ENCODE measurements around the gene FLCN.
"Not testable (repeated sequence)": the region's sequence is repeated elsewhere in the genome, so short reads cannot be mapped to it uniquely, and the experiment has no call there.

The FLCN gene

DNA sequence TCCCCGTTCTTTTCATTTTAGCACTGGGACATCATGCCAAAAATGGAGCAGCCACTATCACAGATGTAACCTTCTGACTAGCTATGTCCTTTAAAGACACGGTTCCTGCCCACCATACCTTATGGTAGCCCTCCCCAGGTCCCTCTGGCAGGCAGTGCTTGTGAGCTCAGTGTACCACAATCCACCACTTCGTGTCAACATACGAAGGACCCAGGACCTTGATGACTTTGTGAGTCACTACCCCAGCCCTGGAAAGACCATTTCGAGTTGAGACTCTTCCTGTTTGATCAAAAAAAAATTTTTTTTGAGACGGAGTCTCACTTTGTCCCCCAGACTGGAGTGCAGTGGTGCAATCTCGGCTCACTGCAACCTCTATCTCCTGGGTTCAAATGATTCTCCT, 21.0 kb upstream of the FLCN start:
- Histone ChIP-seq H3K36me3 (ENCODE audit: insufficient read depth, low read length) (peaks cover 31% of the 10 kb centered on the region), H3K79me2 (ENCODE audit: control insufficient read depth, insufficient read depth, low read length, unreplicated experiment) (no peaks in the 10 kb centered on the region), H2AFZ (ENCODE audit: low read length, unreplicated experiment) (no peak overlapping the region), H3K27me3 (ENCODE audit: insufficient read depth, low read length) (no peaks in the 10 kb centered on the region), H3K27ac (ENCODE audit: low read depth, low read length) (no peak overlapping the region), H3K4me1 (ENCODE audit: control insufficient read depth, insufficient read depth, low read length, unreplicated experiment) (no peaks in the 10 kb centered on the region), H3K4me3 (ENCODE audit: low read depth, low read length) (no peak overlapping the region)

DNA sequence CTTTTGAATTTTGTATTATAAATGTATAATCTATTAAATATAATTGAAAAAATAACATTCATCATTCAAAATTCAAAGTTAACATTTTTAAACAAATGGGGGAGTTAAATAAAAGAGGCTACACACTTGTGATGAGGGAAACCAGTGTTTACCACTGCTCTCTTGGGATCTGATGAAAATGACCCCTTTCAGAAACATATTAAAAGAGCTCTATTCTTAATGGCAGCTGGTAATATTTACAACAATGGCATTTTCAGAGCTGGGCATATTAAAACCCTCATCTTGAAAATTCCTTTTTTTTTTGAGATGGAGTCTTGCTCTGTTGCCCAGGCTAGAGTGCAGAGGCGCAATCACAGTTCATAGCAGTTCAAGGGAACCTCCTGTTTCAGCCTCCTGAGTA, 19.3 kb upstream of the FLCN start:
- peaks cover 27% of the 10 kb centered on the region for H3K36me3 ChIP-seq (ENCODE audit: insufficient read depth, low read length)
- no peaks in the 10 kb centered on the region for H3K79me2 ChIP-seq (ENCODE audit: control insufficient read depth, insufficient read depth, low read length, unreplicated experiment)
- H2AFZ ChIP-seq (ENCODE audit: low read length, unreplicated experiment): no peak overlapping the region

GRCh38 chr17:17255689-17256088, 18.7 kb upstream of the FLCN start:
- H3K79me2 ChIP-seq (ENCODE audit: control insufficient read depth, insufficient read depth, low read length, unreplicated experiment); H3K4me1 ChIP-seq (ENCODE audit: control insufficient read depth, insufficient read depth, low read length, unreplicated experiment); H3K4me3 ChIP-seq (ENCODE audit: low read depth, low read length); H3K27me3 ChIP-seq (ENCODE audit: insufficient read depth, low read length); H2AFZ ChIP-seq (ENCODE audit: low read length, unreplicated experiment); H3K27ac ChIP-seq (ENCODE audit: low read depth, low read length): not testable (repeated sequence)
- peaks cover 28% of the 10 kb centered on the region for H3K36me3 ChIP-seq (ENCODE audit: insufficient read depth, low read length)

More for the DNA sequence above, 19.3 kb upstream of the FLCN start:
- Histone ChIP-seq H3K27ac (ENCODE audit: low read depth, low read length) (no peak overlapping the region), H3K4me3 (ENCODE audit: low read depth, low read length) (no peak overlapping the region), H3K4me1 (ENCODE audit: control insufficient read depth, insufficient read depth, low read length, unreplicated experiment) (no peaks in the 10 kb centered on the region), H3K27me3 (ENCODE audit: insufficient read depth, low read length) (no peaks in the 10 kb centered on the region)

DNA sequence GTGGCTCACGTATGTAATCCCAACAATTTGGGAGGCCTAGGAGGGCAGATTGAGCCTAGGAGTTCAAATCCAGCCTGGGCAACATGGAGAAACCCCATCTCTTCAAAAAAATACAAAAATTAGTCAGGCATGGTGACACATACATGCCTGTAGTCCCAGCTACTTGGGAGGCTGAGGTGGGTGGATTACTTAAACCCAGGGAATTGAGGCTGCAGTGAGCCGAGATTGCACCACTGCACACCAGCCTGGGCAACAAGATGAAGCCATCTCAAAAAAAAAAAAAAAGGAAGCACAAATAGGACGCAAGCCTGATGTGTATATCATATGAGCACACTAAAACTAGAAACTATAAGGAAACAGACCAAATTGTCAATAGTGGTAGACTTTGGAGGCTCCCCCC, 17.1 kb upstream of the FLCN start:
- peaks cover 25% of the 10 kb centered on the region for H3K36me3 ChIP-seq (ENCODE audit: insufficient read depth, low read length)

GRCh38 chr17:17253406-17253805, 16.4 kb upstream of the FLCN start:
- H2AFZ ChIP-seq (ENCODE audit: low read length, unreplicated experiment): no peak overlapping the region

More for the DNA sequence above, 17.1 kb upstream of the FLCN start:
- H3K4me3 ChIP-seq (ENCODE audit: low read depth, low read length): no peak overlapping the region
- H3K79me2 ChIP-seq (ENCODE audit: control insufficient read depth, insufficient read depth, low read length, unreplicated experiment): no peaks in the 10 kb centered on the region
- no peak overlapping the region for H2AFZ ChIP-seq (ENCODE audit: low read length, unreplicated experiment)
- H3K27me3 ChIP-seq (ENCODE audit: insufficient read depth, low read length): no peaks in the 10 kb centered on the region
- H3K4me1 ChIP-seq (ENCODE audit: control insufficient read depth, insufficient read depth, low read length, unreplicated experiment): no peaks in the 10 kb centered on the region
- H3K27ac ChIP-seq (ENCODE audit: low read depth, low read length): no peak overlapping the region

DNA sequence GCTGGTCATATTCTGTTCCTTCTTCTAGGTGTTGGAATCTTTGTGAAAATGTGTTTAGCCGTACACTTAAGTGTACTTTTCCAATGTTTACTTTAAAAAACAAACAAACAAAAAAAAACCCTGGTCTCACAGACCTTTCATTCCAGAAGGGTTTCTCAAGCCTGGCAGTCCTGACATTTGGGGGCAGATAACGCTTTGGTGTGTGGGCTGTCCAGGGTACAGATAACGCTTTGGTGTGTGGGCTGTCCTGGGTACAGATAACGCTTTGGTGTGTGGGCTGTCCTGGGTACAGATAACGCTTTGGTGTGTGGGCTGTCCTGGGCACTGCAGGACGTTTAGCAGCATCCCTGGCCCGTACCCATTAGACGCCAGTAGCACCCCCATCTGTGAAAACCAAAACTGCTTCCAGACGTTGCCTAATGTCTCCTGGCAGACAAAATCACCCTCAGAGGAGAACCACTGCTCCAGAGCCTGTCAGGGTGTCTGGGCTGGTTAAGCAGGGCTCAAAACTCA, 15.2 kb upstream of the FLCN start:
- H3K27me3 ChIP-seq (ENCODE audit: insufficient read depth, low read length): no peaks in the 10 kb centered on the region

More at GRCh38 chr17:17253406-17253805, 16.4 kb upstream of the FLCN start:
- H3K79me2 ChIP-seq (ENCODE audit: control insufficient read depth, insufficient read depth, low read length, unreplicated experiment): no peaks in the 10 kb centered on the region
- H3K27ac ChIP-seq (ENCODE audit: low read depth, low read length): no peak overlapping the region
- no peaks in the 10 kb centered on the region for H3K4me1 ChIP-seq (ENCODE audit: control insufficient read depth, insufficient read depth, low read length, unreplicated experiment)
- no peak overlapping the region for H3K4me3 ChIP-seq (ENCODE audit: low read depth, low read length)
- H3K27me3 ChIP-seq (ENCODE audit: insufficient read depth, low read length): no peaks in the 10 kb centered on the region
- H3K36me3 ChIP-seq (ENCODE audit: insufficient read depth, low read length): peaks cover 21% of the 10 kb centered on the region

GRCh38 chr17:17246879-17247278, 9.9 kb upstream of the FLCN start:
- H3K4me1 ChIP-seq (ENCODE audit: control insufficient read depth, insufficient read depth, low read length, unreplicated experiment): no peaks in the 10 kb centered on the region
- H3K4me3 ChIP-seq (ENCODE audit: low read depth, low read length): no peak overlapping the region
- H2AFZ ChIP-seq (ENCODE audit: low read length, unreplicated experiment): no peak overlapping the region
- H3K36me3 ChIP-seq (ENCODE audit: insufficient read depth, low read length): peaks cover 10% of the 10 kb centered on the region
- H3K79me2 ChIP-seq (ENCODE audit: control insufficient read depth, insufficient read depth, low read length, unreplicated experiment): no peaks in the 10 kb centered on the region
- H3K27ac ChIP-seq (ENCODE audit: low read depth, low read length): no peak overlapping the region
- H3K27me3 ChIP-seq (ENCODE audit: insufficient read depth, low read length): no peaks in the 10 kb centered on the region

More for the DNA sequence above, 15.2 kb upstream of the FLCN start:
- no peak overlapping the region for H2AFZ ChIP-seq (ENCODE audit: low read length, unreplicated experiment)
- H3K79me2 ChIP-seq (ENCODE audit: control insufficient read depth, insufficient read depth, low read length, unreplicated experiment): no peaks in the 10 kb centered on the region
- H3K4me3 ChIP-seq (ENCODE audit: low read depth, low read length): no peak overlapping the region
- peaks cover 17% of the 10 kb centered on the region for H3K36me3 ChIP-seq (ENCODE audit: insufficient read depth, low read length)
- no peaks in the 10 kb centered on the region for H3K4me1 ChIP-seq (ENCODE audit: control insufficient read depth, insufficient read depth, low read length, unreplicated experiment)
- no peak overlapping the region for H3K27ac ChIP-seq (ENCODE audit: low read depth, low read length)

DNA sequence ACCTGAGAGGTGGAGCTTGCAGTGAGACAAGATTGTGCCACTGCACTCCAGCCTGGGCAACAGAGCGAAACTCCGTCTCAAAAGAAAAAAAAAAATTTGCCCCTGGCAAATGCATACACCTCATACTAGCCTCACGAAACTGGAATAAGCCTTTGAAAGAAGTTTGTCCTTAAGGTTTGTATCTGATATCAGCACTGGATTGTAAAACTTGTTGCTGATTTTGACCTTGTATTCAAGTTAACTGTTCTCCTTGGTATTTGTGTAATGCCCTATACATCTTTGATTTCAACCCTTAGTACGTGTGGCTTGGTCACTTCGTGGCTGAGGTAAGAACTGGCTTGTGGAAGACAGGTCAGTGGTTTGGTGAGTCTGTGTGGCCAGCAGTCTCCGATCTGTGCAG, 6.2 kb upstream of the FLCN start:
- Histone ChIP-seq H3K36me3 (ENCODE audit: insufficient read depth, low read length) (peaks cover 3% of the 10 kb centered on the region; the same call in 1 of the 2 replicates), H3K79me2 (ENCODE audit: control insufficient read depth, insufficient read depth, low read length, unreplicated experiment) (no peaks in the 10 kb centered on the region)

DNA sequence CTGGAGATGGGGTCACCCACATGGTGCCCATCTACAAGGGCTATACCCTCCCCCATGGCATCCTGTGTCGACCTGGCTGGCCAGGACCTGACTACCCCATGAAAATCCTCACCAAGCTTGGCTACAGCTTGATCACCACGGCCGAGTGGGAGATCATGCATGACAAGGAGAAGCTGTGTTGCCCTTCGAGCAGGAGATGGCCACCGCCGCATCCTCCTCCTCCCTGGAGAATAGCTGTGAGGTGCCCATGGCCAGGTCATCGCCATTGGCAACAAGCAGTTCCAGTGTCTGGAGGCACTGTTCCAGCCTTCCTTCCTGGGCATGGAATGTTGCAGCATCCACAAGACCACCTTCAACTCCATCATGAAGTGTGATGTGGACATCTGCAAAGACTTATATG, 5.3 kb upstream of the FLCN start:
- H2AFZ ChIP-seq (ENCODE audit: low read length, unreplicated experiment): no peak overlapping the region
- no peak overlapping the region for H3K4me3 ChIP-seq (ENCODE audit: low read depth, low read length)
- no peaks in the 10 kb centered on the region for H3K27me3 ChIP-seq (ENCODE audit: insufficient read depth, low read length)
- peaks cover 7% of the 10 kb centered on the region for H3K4me1 ChIP-seq (ENCODE audit: control insufficient read depth, insufficient read depth, low read length, unreplicated experiment)
- peaks cover 3% of the 10 kb centered on the region; the same call in 1 of the 2 replicates for H3K36me3 ChIP-seq (ENCODE audit: insufficient read depth, low read length)
- H3K79me2 ChIP-seq (ENCODE audit: control insufficient read depth, insufficient read depth, low read length, unreplicated experiment): no peaks in the 10 kb centered on the region
- no peak overlapping the region for H3K27ac ChIP-seq (ENCODE audit: low read depth, low read length)

More for the DNA sequence above, 6.2 kb upstream of the FLCN start:
- no peak overlapping the region for H3K27ac ChIP-seq (ENCODE audit: low read depth, low read length)
- H3K4me1 ChIP-seq (ENCODE audit: control insufficient read depth, insufficient read depth, low read length, unreplicated experiment): peaks cover 6% of the 10 kb centered on the region
- no peaks in the 10 kb centered on the region for H3K27me3 ChIP-seq (ENCODE audit: insufficient read depth, low read length)
- no peak overlapping the region for H3K4me3 ChIP-seq (ENCODE audit: low read depth, low read length)
- no peak overlapping the region for H2AFZ ChIP-seq (ENCODE audit: low read length, unreplicated experiment)

DNA sequence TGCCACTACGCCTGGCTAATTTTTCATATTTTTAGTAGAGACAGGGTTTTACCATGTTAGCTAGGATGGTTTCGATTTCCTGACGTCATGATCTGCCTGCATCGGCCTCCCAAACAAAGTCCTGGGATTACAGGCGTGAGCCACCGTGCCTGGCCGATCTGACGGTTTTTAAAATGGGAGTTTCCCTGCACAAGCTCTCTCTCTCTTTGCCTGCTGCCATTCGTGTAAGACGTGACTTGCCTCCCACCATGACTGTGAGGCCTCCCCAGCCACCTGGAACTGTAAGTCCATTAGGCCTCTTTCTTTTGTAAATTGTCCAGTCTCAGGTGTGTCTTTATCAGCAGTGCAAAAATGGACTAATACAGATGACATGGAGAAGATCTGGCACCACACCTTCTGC, 4.7 kb upstream of the FLCN start:
- Histone ChIP-seq H3K4me1 (ENCODE audit: control insufficient read depth, insufficient read depth, low read length, unreplicated experiment) (peaks cover 7% of the 10 kb centered on the region), H3K27me3 (ENCODE audit: insufficient read depth, low read length) (no peaks in the 10 kb centered on the region), H3K79me2 (ENCODE audit: control insufficient read depth, insufficient read depth, low read length, unreplicated experiment) (peaks cover 3% of the 10 kb centered on the region), H2AFZ (ENCODE audit: low read length, unreplicated experiment) (no peak overlapping the region), H3K36me3 (ENCODE audit: insufficient read depth, low read length) (peaks cover 2% of the 10 kb centered on the region; the same call in 1 of the 2 replicates), H3K27ac (ENCODE audit: low read depth, low read length) (no peak overlapping the region), H3K4me3 (ENCODE audit: low read depth, low read length) (no peak overlapping the region)

DNA sequence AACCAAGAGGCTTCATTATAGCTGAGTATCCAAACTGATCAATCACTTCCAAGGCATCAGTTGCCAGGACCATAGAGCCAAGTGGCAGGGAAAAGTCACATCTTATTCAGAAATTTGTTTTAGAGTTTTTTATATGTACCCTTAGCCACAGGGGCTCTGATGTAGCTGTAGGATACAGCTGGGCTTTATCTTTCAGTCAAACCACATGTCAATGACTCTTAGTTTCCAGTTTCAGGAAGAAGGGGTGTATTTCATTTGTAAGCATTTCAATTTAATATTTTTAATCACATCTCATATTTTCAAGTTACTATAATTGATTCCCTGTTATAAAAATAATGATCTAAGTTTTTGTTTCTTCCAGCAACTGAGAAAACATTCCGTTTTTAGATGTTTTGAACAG, 2.9 kb upstream of the FLCN start:
- Histone ChIP-seq H3K4me3 (ENCODE audit: low read depth, low read length) (no peak overlapping the region), H3K4me1 (ENCODE audit: control insufficient read depth, insufficient read depth, low read length, unreplicated experiment) (peaks cover 7% of the 10 kb centered on the region), H3K27ac (ENCODE audit: low read depth, low read length) (no peak overlapping the region), H3K27me3 (ENCODE audit: insufficient read depth, low read length) (no peaks in the 10 kb centered on the region), H3K79me2 (ENCODE audit: control insufficient read depth, insufficient read depth, low read length, unreplicated experiment) (peaks cover 21% of the 10 kb centered on the region), H2AFZ (ENCODE audit: low read length, unreplicated experiment) (no peak overlapping the region), H3K36me3 (ENCODE audit: insufficient read depth, low read length) (no peaks in the 10 kb centered on the region)

Measured in ACC112 (cell line).